Kidney tubule cell (primary cell): ENCODE results near the gene PES1.
"Not testable (repeated sequence)": the region's sequence is repeated elsewhere in the genome, so short reads cannot be mapped to it uniquely, and the experiment has no call there.

Experiments used
- DNase-seq: peaks from one replicate; pipeline ENCODE4 v3.0.0-alpha.2; 2018; ENCODE audit warnings: low spot score

Gene PES1

GRCh38 chr22:30552719-30553118 lies 39.0 kb downstream of the PES1 start:
- DNase-seq, result no peak

GRCh38 chr22:30551813-30552212 lies 39.9 kb downstream of the PES1 start:
- DNase-seq, result not testable (repeated sequence)

DNA sequence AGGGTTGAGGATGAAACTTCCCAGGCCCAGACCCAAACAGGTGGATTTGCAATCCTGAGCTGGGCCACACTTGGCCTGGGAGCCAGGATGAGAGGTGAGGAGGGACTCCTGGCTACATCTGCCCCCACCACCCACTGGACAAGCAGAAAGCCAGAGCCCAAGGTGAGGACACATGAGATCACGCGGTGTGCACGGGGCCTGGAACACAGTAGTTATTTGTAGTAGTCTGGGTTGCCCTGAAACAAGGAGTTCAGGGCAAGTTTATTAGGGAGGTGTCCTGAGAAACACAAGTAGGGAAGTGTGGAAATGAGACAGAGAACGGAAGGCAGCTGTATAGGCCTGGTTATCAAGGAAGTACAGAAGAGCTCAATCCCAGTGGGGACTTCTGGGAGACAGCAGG lies 44.5 kb downstream of the PES1 start:
- DNase-seq, result no peak

- no peak for DNase-seq
Observed at GRCh38 chr22:30546616-30547015, 45.1 kb downstream of the PES1 start, which contains the start of gene SEC14L6. SEC14L6 (minus strand) TSS chr22:30546741; CDS start chr22:30546682, 59 bp downstream.

DNA sequence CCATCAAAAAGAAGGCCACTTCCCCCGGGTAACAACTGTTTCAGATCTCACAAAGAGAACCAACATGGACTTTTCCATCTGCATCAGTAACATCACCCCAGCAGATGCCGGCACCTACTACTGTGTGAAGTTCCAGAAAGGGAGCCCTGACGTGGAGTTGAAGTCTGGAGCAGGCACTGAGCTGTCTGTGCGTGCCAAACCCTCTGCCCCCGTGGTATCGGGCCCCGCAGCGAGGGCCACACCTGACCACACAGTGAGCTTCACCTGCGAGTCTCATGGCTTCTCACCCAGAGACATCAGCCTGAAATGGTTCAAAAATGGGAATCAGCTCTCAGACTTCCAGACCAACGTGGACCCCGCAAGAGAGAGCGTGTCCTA lies 48.9 kb downstream of the PES1 start:
- DNase-seq, result no peak

- peak; percentile 73 for DNase-seq
Observed at GRCh38 chr22:30541961-30542810, 49.5 kb downstream of the PES1 start.

DNA sequence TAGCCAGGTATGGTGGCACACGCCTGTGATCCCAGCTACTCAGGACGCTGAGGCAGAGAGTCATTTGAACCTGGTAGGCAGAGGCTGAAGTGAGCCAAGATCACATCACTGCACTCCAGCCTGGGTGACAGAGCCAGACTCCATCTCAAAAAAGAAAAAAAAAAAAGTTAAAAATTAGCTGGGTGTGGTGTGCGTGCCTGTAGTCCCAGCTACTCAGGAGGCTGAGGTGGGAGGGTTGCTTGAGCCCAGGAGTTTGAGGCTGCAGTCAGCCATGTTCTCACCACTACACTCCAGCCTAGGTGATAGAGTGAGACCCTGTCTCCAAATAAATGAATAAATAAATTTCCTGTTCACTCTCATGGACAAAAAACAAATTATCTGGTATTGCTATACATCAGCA lies 50.2 kb downstream of the PES1 start:
- DNase-seq, result peak; percentile 67

GRCh38 chr22:30539368-30539767 lies 52.3 kb downstream of the PES1 start:
- DNase-seq, result no peak

DNA sequence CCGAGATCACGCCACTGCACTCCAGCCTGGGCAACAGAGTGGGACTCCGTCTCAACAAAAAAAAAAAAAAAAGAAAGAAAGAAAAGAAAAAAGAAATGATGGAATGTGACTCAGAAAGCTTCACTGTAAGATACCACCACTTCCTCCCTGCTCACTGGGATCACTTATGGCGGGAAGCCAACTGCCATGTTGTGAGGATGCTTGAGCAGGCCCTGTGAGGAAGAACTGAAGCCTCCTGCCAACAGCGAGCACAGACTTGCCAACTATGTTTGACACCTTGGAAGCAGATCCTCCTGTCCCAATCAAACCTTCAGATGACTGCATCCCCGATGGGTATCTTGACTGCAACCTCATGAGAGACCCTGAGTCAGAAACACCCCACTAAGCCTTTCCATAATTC lies 53.4 kb downstream of the PES1 start:
- peak; percentile 55 for DNase-seq

GRCh38 chr22:30537083-30537731 lies 54.5 kb downstream of the PES1 start:
- DNase-seq, result no peak

GRCh38 chr22:30535182-30535581 lies 56.5 kb downstream of the PES1 start:
- no peak for DNase-seq

DNA sequence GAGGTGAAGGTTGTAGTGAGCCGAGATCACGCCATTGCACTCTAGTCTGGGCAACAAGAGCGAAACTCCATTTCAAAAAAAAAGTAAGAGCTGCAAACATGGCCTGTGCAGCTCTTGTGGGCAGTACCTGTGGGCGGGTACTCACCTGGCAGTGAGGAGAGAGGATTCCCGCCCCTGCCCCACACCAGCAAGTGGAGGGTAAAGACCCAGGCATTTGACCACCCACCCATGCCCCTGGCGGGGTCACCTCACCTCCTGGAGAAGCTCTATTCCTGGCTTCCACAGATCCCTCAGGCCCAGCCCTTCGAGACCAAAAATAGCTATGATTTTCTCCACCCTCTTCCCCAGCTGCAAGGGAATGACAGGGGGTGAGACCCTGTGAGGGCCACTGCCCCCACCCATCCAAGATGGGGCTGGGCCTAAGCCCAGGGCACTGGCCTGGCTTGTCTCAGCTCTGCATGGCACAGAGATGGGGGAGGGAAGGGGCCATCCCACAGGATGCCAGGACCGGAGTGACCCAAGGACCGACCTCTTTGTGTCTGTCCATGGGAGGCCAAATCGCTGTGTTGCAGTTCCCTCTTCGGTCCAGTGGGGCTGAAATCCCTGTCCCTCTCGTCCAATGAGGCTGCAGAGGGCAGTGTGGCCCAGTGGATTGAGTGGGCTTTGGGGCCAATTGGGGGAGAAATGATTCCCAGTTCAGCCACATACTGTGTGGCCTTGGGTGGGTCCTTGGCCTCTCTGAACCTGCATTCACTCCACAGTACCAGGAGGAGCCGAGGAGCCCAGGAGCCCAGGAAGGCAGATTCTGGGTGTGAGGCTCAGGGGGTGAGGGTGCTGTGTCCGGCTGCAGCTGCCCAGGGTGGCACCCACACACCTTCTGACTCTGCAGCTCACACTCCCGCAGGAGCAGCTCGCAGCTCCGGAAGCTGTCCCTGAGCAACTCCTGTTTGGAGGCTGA lies 59.8 kb downstream of the PES1 start:
- no peak for DNase-seq

DNA sequence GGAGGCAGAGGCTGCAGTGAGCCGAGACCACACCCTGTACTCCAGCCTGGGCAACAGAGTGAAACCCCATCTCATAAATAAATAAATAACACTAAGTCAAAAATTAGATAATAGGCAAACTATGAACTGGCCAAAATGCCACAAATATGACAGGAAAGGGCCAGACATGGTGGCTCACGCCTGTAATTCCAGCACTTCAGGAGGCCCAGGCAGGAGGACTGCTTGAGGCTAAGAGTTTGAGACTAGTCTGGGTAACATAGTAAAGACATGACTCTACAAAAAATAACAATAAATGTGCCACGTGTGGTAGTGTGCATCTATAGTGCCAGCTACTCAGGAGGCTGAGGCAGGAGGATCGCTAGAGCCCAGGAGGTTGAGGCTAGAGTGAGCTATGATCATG lies 65.1 kb downstream of the PES1 start:
- no peak for DNase-seq
